Fibroblast of lung (primary cell): Measurements from ENCODE around the gene KCNK17.

ENCODE experiments used
- CTCF ChIP-seq, 2 donors: IDR thresholded peaks in 1 of 2; conservative IDR thresholded peaks in 1 of 2; 1 replicate in 1 of 2; 2 replicates in 1 of 2; pipeline ENCODE4 v1.5.1; 2011 to 2012; ENCODE audit warnings: low read length in 2 of 2, control low read depth in 1 of 2, inconsistent platforms in 1 of 2, low read depth in 1 of 2, mild to moderate bottlenecking in 1 of 2
- EZH2 ChIP-seq: IDR thresholded peaks from 2 replicates; pipeline ENCODE4 v1.5.1; 2012; ENCODE audit warnings: low read length, control low read depth, mild to moderate bottlenecking; ENCODE audit errors: missing control alignments

- TF ChIP-seq CTCF (conservative IDR thresholded peaks at IDR 0.05 in 1 of 2, IDR thresholded peaks at IDR 0.05 in 1 of 2; ENCODE audit: low read depth in 1 of 2, low read length in 2 of 2) (no peak), EZH2 (no peak)
Measured at GRCh38 chr6:39280247-39280731, 33.9 kb downstream of the KCNK17 start.
